ENCODE measurements around the gene UTF1.

Gene UTF1

DNA sequence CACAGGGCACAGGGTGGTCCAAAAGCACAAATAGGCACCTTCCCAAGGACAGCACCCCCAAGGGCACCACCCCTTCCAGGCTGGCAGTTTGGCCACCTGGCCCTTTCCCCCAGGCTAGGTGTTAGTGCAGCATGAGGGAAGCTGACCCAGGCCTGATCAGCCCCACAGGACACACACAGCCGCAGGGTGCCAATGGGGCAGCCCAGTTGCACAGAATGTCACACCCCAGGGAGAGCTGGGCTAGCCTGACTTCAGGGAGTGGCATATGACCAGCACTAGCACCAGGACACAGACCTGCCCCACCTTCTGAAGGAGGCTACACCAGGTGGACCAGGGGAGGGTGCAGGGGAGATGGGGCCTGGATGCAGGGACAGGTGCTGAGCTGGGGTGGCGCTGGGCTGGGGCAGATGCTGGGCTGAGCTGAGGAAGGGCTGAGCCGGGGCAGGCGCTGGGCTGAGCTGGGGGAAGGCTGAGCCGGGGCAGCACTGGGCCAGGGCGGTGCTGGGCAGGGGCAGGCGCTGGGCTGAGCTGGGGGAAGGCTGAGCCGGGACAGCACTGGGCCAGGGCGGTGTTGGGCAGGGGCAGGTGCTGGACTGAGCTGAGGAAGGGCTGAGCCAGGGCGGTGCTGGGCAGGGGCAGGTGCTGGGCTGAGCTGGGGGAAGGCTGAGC lies 50.5 kb downstream of the UTF1 start:
- DNase-seq, result no peak

DNA sequence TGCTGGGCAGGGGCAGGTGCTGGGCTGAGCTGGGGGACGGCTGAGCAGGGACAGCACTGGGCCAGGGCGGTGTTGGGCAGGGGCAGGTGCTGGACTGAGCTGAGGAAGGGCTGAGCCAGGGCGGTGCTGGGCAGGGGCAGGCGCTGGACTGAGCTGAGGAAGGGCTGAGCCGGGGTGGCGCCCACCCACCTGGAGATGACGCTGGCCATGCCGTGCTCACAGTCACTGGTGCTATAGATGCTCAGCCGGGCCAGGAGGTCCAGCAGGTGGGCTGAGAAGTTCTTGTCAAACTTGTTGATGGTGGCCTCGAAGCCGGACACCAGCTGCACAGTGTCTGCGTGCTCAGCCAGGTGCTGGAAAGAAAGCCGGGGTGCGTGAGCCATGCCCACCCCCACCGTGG lies 51.1 kb downstream of the UTF1 start:
- no peak for DNase-seq

Measured in NCI-H1105 treated with DMSO at 0.1 percent for 48 hours (cell line).